GM23248 (cell line): ENCODE results near the gene RPL4.

ENCODE experiments used
- EZH2 ChIP-seq: fragments of 200-600 bp; sonication (generic); IDR thresholded peaks from 2 replicates; pipeline ENCODE4 v1.6.1; 2018; ENCODE audit warnings: antibody characterized with exemption, mild to moderate bottlenecking; ENCODE audit not compliant: insufficient read depth, poor library complexity, severe bottlenecking
- EZH2phosphoT487 ChIP-seq: fragments of 200-600 bp; sonication (generic); IDR thresholded peaks from 2 replicates; pipeline ENCODE4 v1.6.1; 2018; ENCODE audit warnings: antibody characterized with exemption, moderate library complexity, mild to moderate bottlenecking, low read depth; ENCODE audit not compliant: insufficient read depth

GRCh38 chr15:66498501-66499386, 5.9 kb downstream of the RPL4 start:
- TF ChIP-seq EZH2 (no peak), EZH2phosphoT487 (no peak)
